ENCODE measurements around the gene SOAT2. TPM values are rescaled to one million over a fixed set of nuclear protein-coding genes. Genes with fewer than 3 reads are reported as not detected.

The SOAT2 gene
- total and polyA plus RNA-seq, 5 donors = 0.07 to 0.18 (median 0.17) TPM; not detected in 2

DNA sequence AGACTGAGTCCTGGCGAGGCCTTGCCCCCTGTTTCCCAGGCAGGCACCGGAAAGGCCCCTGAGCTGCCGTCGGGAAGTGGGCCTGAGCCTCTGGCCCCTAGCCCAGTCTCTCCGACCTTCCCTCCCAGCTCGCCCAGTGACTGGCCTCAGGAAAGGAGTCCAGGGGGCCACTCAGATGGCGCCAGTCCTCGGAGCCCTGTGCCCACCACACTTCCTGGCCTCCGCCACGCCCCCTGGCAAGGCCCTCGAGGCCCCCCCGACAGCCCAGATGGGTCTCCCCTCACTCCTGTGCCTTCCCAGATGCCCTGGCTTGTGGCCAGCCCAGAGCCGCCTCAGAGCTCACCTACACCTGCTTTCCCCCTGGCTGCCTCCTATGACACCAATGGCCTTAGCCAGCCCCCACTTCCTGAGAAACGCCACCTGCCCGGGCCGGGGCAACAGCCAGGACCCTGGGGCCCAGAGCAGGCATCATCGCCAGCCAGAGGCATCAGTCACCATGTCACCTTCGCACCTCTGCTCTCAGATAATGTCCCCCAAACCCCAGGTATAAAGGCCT lies 42.5 kb upstream of the SOAT2 start:
- Histone ChIP-seq H3K4me1 (ENCODE audit: control insufficient read depth, insufficient read depth, low read length) (peaks cover 6% of the 10 kb centered on the region), H3K27me3 (ENCODE audit: control insufficient read depth, insufficient read depth) (no peaks in the 10 kb centered on the region), H3K9me3 (ENCODE audit: control insufficient read depth, low read length) (no peaks in the 10 kb centered on the region), H3K27ac (ENCODE audit: low read length) (peak overlapping the region; percentile 24), H3K4me3 (ENCODE audit: low read length) (no peak overlapping the region)
- ATAC-seq (no peak), DNase-seq (peak; percentile 48 to 78 (median 76))
- whole genome bisulfite sequencing = 58% methylated on average over 18 of the region's 18 CpGs
- intact Hi-C loops (cut with DNase I) = loop anchor here in 2 of 4 donors (10.0 kb wide), 1 partner anchor 134 kb away; no protein-coding TSS in a partner anchor

DNA sequence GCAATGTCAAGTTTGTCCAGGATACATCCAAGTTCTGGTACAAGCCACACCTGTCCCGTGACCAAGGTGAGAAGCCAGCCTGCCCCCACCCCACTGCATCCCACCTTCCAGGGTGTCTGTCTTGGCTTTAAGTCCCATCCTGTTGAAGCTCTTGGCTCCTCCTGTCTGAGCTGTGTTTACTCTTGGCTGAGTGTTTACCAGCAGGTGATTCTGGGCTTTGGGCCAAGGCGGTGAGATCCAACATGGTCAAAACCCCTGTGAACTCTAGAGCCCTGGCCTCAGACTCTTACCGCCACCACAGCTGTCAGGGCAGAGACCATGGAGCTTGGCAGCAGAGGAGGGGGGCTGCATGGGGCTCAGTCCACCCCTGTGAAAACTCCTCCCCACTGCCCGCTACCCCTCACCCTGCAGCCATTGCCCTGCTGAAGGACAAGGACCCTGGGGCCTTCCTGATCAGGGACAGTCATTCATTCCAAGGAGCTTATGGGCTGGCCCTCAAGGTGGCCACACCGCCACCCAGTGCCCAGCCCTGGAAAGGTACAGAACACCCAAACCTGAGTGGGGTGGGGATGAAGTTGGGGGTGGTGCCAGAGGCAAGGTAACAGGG lies 41.8 kb upstream of the SOAT2 start:
- no peak overlapping the region for H3K27ac ChIP-seq (ENCODE audit: low read length)
- no peaks in the 10 kb centered on the region for H3K27me3 ChIP-seq (ENCODE audit: control insufficient read depth, insufficient read depth)
- no peak overlapping the region for H3K4me3 ChIP-seq (ENCODE audit: low read length)
- intact Hi-C loops (cut with DNase I) = loop anchor here in 2 of 4 donors (10.0 kb wide), 1 partner anchor 133 kb away; no protein-coding TSS in a partner anchor
- no peaks in the 10 kb centered on the region for H3K9me3 ChIP-seq (ENCODE audit: control insufficient read depth, low read length)
- DNase-seq (peak in 2 of 3 donors; percentile 41 to 73), ATAC-seq (no peak)
- WGBS = 84% methylated on average over 5 of the region's 5 CpGs
- H3K4me1 ChIP-seq (ENCODE audit: control insufficient read depth, insufficient read depth, low read length) = peaks cover 6% of the 10 kb centered on the region

DNA sequence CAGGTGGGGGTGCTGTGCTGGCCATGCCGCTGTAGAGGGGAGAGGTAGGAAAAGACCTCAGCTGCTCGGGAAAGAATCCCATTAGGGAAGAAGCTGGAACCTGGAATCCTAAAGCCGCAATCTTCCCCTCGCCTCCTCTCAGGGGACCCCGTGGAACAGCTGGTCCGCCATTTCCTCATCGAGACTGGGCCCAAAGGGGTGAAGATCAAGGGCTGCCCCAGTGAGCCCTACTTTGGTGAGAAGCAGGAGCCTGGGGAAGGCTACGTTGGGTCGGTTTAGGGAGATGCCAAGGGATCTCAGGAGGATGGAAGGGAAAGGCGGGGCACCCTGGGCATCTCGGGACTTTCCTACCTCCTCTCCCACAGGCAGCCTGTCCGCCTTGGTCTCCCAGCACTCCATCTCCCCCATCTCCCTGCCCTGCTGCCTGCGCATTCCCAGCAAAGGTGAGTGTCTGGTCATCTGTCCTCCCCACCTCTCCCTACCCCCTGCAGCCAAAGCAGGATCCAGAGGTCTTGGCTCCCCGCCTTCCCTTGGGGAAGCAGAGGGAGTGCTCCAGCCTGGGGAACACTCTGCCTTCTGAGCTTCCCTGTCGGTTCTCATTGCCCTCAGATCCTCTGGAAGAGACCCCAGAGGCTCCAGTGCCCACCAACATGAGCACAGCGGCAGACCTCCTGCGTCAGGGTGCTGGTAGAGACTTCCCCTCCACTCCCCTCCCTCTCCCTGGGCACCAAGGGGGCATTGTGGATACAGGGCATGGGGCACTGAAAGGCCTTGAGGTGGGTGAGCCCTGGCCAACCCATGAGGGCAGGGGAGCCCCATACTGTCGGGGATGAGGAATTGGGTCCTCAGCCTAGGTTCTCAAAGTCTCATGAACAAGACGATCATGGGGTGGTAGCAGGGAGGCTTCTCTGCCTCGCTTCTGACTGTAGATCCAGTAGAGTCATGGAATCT lies 41.0 kb upstream of the SOAT2 start:
- WGBS = 70% methylated on average over 20 of the region's 20 CpGs
- Histone ChIP-seq H3K27ac (ENCODE audit: low read length) (peak overlapping the region; percentile 22), H3K4me1 (ENCODE audit: control insufficient read depth, insufficient read depth, low read length) (peaks cover 6% of the 10 kb centered on the region), H3K9me3 (ENCODE audit: control insufficient read depth, low read length) (no peaks in the 10 kb centered on the region), H3K27me3 (ENCODE audit: control insufficient read depth, insufficient read depth) (no peaks in the 10 kb centered on the region), H3K4me3 (ENCODE audit: low read length) (no peak overlapping the region)
- DNase-seq = peak; percentile 23 to 65 (median 59)
- intact Hi-C loops (cut with DNase I) = loop anchor here in 2 of 4 donors (10.0 kb wide), 1 partner anchor 133 kb away; no protein-coding TSS in a partner anchor
- no peak for ATAC-seq

DNA sequence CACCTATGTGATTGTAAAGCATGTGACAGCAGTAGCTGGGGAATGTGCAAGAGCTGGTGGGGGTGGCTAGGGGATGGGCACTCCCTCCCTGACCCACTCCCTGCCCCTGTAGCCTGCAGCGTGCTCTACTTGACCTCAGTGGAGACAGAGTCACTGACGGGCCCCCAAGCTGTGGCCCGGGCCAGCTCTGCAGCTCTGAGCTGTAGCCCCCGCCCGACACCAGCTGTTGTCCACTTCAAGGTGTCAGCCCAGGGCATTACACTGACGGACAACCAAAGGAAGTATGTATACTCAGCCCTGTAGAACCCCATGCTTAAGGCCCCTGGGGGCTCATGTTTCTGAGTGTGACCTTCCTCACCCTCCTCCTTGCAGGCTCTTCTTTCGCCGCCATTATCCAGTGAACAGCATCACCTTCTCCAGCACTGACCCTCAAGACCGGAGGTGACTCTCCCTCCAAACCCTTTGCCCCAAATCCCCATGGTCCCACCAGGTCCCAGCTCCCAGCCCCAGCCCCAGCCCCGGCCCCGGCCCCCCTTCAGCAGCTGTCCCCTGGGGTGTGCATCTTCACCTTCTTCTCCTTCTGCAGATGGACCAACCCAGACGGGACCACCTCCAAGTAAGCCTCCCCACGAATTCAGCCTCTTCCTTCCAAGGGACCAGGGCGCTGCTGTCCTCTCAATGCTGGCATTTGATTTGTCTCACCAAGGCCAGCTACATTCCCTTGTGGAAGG lies 40.1 kb upstream of the SOAT2 start:
- WGBS = 63% methylated on average over 14 of the region's 14 CpGs
- peak in 2 of 3 donors; percentile 51 to 64 for DNase-seq
- ATAC-seq = no peak
- Histone ChIP-seq H3K4me1 (ENCODE audit: control insufficient read depth, insufficient read depth, low read length) (peaks cover 6% of the 10 kb centered on the region), H3K27me3 (ENCODE audit: control insufficient read depth, insufficient read depth) (no peaks in the 10 kb centered on the region), H3K4me3 (ENCODE audit: low read length) (no peak overlapping the region), H3K27ac (ENCODE audit: low read length) (no peak overlapping the region), H3K9me3 (ENCODE audit: control insufficient read depth, low read length) (no peaks in the 10 kb centered on the region)
- intact Hi-C loops (cut with DNase I) = loop anchor here in 2 of 4 donors (10.0 kb wide), 1 partner anchor 132 kb away; no protein-coding TSS in a partner anchor

DNA sequence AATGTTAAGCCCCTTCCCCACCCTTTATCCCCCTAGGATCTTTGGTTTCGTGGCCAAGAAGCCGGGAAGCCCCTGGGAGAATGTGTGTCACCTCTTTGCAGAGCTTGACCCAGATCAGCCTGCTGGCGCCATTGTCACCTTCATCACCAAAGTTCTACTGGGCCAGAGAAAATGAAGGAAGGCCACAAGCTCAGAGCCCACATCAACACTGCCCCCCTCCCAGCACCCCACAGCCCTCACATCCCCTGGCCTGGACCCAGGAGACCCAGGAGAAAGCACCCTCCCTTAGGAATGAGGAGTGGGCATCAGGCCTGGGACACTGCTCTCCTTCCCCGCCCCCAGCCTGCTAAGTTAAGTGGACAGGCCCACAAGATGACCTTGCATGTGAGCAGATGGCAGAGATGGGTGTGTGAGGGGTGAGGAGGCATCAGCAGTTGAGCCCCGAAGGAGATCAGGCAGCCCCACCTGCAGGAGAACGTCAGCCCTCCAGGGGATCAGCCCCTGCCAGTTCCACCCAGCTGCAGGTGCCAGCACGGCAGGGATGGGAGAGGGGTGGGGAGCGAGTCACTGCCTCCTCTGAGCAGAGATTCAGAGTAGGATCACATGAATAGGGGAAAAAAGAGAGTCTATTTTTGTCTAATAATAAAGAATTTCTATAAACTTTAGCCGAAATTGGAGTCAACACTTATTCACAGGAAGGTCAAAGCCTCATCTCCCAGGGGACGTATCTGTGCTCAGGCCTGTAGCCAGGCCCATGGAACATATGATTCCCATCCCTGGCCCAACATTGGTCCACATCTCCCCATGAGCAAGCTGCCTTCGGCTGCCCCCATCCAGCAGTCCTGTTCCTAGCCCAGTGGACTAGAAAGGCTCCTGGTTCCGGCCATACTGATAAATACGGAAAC lies 39.3 kb upstream of the SOAT2 start:
- Histone ChIP-seq H3K9me3 (ENCODE audit: control insufficient read depth, low read length) (no peaks in the 10 kb centered on the region), H3K4me3 (ENCODE audit: low read length) (no peak overlapping the region), H3K27me3 (ENCODE audit: control insufficient read depth, insufficient read depth) (no peaks in the 10 kb centered on the region), H3K27ac (ENCODE audit: low read length) (peak overlapping the region; percentile 68), H3K4me1 (ENCODE audit: control insufficient read depth, insufficient read depth, low read length) (peaks cover 6% of the 10 kb centered on the region)
- intact Hi-C loops (cut with DNase I) = loop anchor here in 3 of 4 donors (2.0 to 10.0 kb wide), 2 partner anchors 35 to 131 kb away; no protein-coding TSS in a partner anchor
- ATAC-seq = peak; percentile 38 to 41
- DNase-seq = peak; percentile 74 to 86 (median 82)
- 47% methylated on average over 13 of the region's 13 CpGs for WGBS

DNA sequence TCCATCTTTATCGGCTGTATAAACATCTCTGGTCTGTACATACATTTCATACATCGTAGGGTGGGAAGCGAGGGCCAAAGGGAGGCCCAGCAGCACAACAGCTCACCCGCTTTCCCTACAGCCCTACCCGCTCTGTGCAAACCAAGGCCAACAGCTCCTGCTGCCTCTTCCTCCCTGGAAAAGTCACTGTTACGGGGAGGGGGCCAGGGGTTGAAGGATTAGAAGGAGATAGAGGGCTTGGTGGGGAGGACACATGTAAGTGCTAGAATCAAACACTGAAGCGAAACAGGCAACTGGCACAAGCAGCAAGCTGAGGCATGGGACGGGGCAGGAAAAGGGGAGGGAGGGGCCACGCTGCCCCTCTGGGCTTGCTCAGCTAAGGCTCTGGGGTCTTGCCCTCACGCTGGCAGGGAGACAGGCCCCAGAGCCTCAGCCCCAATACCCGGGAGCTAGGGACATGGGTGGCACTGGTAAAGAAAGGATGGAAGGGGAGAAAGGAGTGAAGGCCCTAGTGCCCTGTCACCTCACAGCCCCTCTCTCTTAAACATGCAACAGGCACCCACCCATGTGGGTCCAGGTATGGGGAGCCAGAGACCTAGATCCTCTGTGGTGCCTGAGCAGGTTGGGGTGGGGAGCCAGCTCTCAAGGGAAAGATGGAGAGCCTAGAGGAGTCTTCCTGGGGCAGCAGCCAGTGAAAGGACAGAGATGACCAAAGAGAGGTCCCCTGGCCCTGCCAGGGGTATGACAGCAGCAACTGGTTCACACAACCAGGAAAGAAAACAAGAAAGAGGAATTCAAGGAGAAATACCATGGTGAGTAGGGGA lies 38.5 kb upstream of the SOAT2 start:
- H3K9me3 ChIP-seq (ENCODE audit: control insufficient read depth, low read length) = no peaks in the 10 kb centered on the region
- no peaks in the 10 kb centered on the region for H3K27me3 ChIP-seq (ENCODE audit: control insufficient read depth, insufficient read depth)
- ATAC-seq = peak; percentile 0 to 1
- H3K4me3 ChIP-seq (ENCODE audit: low read length) = no peak overlapping the region
- DNase-seq = peak; percentile 35 to 74 (median 69)
- intact Hi-C loops (cut with DNase I) = loop anchor here (2.0 to 10.0 kb wide), 4 partner anchors 34 to 132 kb away; no protein-coding TSS in a partner anchor
- peak overlapping the region; percentile 68 for H3K27ac ChIP-seq (ENCODE audit: low read length)
- WGBS = 56% methylated on average over 11 of the region's 11 CpGs
- peaks cover 10% of the 10 kb centered on the region for H3K4me1 ChIP-seq (ENCODE audit: control insufficient read depth, insufficient read depth, low read length)

DNA sequence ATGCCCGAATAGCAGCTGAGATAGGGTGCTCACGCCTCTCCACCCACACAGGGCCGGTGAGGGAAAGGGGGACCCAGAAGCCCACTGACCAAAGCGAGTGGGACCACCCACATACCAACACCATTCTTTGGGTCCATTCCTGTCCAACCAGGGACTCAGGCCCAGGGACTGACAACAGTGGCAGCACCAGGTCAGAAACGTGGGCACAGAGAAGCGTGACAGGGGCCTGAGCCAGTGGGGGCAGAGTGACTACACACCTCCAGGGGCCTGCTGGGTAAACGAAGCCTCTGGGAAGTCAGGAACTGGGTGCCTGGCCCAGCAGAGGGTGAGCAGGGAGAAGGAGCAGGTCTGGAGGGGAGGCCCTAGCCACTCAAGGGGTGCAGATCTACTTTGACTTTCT lies 37.8 kb upstream of the SOAT2 start:
- H3K27ac ChIP-seq (ENCODE audit: low read length) = peak overlapping the region; percentile 17
- DNase-seq (peak; percentile 36 to 67 (median 61)), ATAC-seq (peak; percentile 0 to 1)
- peaks cover 10% of the 10 kb centered on the region for H3K4me1 ChIP-seq (ENCODE audit: control insufficient read depth, insufficient read depth, low read length)
- H3K9me3 ChIP-seq (ENCODE audit: control insufficient read depth, low read length) = no peaks in the 10 kb centered on the region
- H3K27me3 ChIP-seq (ENCODE audit: control insufficient read depth, insufficient read depth) = no peaks in the 10 kb centered on the region
- WGBS = 62% methylated on average over 7 of the region's 7 CpGs
- intact Hi-C loops (cut with DNase I) = loop anchor here (2.0 to 10.0 kb wide), 4 partner anchors 33 to 132 kb away; no protein-coding TSS in a partner anchor
- H3K4me3 ChIP-seq (ENCODE audit: low read length) = no peak overlapping the region

DNA sequence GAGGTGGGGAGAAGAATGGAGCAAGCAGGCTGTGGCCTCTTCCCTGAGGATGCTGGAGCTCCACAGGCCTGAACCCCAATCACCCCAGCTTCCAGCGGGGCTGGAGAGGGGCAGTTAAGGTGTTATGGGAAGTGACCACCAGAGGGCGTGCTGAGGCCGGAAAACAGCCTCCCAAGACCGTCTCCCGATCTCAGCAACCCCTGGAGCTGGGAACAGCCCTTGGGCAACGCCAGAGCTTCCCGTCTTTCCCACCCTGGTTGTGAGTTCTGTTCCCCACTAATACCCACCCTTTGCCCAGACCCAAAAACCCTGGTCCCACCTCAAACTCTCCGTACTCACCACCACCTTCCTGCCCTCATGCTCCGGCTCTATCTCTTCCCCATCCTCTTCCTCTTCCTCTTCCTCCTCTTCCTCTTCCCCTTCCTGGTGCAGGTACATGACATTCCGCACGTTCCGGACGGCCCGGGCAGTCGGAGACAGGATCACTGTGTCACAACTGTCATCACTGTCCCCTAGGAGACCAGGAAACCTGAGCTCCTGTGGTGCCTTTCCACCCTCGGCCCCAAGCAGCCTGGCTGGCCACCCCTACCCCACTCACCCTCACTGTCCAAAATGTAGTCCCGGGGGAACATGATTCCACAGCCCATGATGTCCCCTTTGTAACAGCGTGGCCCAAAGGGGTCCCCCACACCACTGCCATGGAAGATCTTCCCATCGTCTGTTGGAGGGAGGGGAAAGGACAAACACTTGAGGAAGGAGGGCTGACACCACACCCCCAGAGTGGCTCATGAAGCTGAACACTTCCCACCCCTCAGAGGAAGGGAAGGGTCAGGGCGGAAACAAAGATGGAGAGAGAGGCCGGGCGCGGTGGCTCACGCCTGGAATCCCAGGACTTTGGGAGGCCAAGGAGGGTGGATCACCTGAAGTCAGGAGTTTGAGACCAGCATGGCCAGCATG lies 37.0 kb upstream of the SOAT2 start:
- H3K4me3 ChIP-seq (ENCODE audit: low read length) = no peak overlapping the region
- peaks cover 17% of the 10 kb centered on the region for H3K4me1 ChIP-seq (ENCODE audit: control insufficient read depth, insufficient read depth, low read length)
- intact Hi-C loops (cut with DNase I) = loop anchor here (2.0 to 10.0 kb wide), 4 partner anchors 33 to 131 kb away; no protein-coding TSS in a partner anchor
- no peaks in the 10 kb centered on the region for H3K9me3 ChIP-seq (ENCODE audit: control insufficient read depth, low read length)
- DNase-seq (peak; percentile 87 to 91 (median 91)), ATAC-seq (peak; percentile 44 to 56)
- H3K27ac ChIP-seq (ENCODE audit: low read length) = peak overlapping the region; percentile 76
- no peaks in the 10 kb centered on the region for H3K27me3 ChIP-seq (ENCODE audit: control insufficient read depth, insufficient read depth)
- WGBS = 29% methylated on average over 24 of the region's 24 CpGs

Data from right cardiac atrium (tissue), 5 donors.